GM12892 (cell line): Measurements from ENCODE around the gene NOL8.

ENCODE experiments used
- POLR2A ChIP-seq: IDR thresholded peaks from 2 replicates; pipeline ENCODE4 v1.6.1; 2011; ENCODE audit warnings: low read depth, low read length, control low read depth
- POLR2AphosphoS5 ChIP-seq: IDR thresholded peaks from 2 replicates; pipeline ENCODE4 v1.6.1; 2011; ENCODE audit warnings: low read depth, low read length, control low read depth
- TAF1 ChIP-seq: IDR thresholded peaks from 2 replicates; pipeline ENCODE4 v1.6.1; 2011; ENCODE audit warnings: low read depth, mild to moderate bottlenecking, control low read depth, low read length, borderline replicate concordance

DNA sequence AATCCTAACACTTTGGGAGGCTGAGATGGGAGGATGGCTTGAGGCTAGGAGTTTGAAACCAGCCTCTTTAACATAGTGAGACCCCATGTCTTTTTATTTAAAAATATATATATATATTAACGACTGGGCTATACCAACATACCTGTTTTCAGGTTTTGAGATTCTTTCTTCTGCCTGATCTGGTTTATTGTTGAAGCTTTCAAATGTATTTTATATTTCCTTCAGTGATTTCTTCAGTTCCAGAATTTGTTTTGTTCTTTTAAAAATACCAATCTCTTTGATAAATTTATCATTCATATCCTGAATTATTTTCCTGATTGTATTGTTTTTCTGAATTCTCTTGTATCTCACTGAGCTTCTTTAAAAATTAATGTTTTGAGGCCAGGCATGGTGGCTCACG, 48.0 kb upstream of the NOL8 start:
- TF ChIP-seq POLR2A: no peak
- TF ChIP-seq POLR2AphosphoS5: no peak
- TF ChIP-seq TAF1: no peak
